HG02938 (cell line): Measurements from ENCODE around the gene CHI3L1.

Experiments
- ATAC-seq: cut with Tn5 transposase; IDR thresholded peaks from one replicate; pipeline ENCODE4 v1.9.1; 2021; ENCODE audit warnings: mild to moderate bottlenecking, moderate library complexity; ENCODE audit not compliant: unreplicated experiment

CHI3L1 gene

DNA sequence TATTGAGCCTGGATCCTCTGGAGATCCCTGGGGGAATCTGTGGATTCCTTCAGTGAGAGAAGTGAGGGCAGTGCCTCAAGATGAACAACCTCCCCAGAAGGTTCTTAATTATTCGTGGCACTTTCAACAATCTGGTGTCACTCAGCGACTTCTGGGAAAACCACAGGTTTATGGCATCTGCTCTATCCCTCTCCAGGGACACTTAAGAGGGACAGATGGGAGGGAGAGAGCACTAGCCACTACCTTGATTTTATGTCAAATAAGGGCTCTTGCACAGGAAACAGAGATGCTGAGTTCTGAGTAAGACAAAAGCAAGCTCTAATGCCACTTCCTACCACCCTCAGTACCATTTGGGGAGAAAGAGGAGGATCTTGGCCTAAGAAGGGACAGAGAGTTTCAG, 21.2 kb upstream of the CHI3L1 start:
- ATAC-seq = no peak

DNA sequence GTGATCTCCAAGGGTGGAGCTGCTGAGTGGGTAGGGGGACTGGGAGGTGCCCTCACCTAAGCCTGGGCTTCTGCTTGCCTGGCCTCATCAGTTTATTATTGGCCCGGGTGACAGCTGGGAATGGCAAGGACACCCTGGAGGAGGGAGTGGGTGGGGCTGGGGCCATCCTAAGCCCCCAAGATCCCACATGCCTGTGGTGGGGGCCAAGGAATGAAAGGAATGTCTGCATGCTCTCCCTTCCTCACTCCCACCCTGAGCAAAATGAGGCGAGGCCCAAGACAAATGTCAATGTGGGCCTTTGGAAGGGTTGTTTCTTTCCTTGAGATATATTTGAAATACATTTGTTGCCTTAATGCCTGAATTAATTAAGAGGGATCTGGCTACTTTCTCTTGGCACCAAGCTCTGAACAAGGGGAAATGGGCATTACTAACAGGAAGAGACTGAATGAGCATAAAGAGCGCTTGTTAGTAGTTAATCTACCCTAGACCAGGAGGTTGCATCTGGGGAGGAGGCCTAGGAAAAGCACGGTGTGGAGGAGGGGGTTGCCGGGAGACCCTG, 19.7 kb upstream of the CHI3L1 start:
- no peak for ATAC-seq

DNA sequence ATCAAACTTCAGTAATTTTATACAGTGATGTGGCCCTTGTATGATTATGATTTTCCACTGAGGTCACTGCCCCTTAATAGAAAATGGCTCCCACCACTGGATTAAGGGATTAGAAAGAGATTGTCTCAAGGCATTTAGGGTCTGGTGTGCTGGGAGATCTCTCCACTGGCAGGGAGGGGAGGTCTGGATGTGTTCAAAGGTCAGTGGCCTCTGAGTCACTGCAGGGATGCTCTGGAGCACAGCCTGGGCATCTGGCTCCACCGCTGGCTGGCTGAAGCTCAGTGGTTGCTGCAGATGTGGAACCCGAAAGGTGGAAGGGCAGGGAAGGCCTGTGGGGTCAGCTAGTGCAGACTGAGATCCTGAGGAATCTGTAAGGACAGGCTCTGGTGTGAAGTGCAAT, 18.3 kb upstream of the CHI3L1 start:
- no peak for ATAC-seq

GRCh38 chr1:203202431-203203245, 16.1 kb upstream of the CHI3L1 start:
- no peak for ATAC-seq

- no peak for ATAC-seq
Observed at GRCh38 chr1:203201516-203202205, 15.2 kb upstream of the CHI3L1 start.

- ATAC-seq = no peak
Observed at GRCh38 chr1:203200916-203201315, 14.4 kb upstream of the CHI3L1 start.

DNA sequence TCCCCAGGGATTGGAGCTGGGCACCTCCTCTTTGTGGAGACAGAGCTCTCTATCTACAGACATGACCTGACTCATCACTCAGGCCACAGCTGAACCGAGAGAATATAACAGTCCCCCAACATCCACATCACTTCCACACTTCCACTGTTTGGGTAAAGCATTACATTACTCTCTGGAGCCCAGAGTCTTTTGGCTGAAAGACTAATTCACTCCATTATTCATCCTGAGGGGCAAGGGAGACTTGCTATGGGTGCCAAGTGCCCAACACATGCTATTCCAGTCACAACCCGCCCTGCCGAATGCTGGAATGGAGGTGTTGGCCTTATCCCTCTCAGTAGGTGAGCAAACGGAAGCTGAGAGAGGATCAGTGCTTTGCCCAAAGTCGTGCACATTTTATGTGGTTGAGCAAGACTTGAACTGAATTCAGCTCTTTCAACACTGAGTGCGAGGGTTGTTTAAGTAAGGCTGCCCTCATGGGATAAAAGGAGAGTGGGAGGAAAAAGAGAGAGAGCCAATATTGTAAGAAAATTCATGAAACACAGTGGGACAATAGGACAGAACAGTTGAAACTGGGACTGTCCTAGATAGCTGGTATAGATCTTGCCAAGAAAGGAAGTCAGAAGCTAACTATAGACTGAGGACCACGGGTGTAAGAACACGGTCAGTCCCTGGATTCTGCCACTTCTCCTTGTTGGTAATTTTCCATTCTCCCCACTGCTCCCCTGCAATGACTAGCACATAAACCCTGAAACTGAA, 13.5 kb upstream of the CHI3L1 start:
- ATAC-seq = no peak

GRCh38 chr1:203199481-203199815, 12.9 kb upstream of the CHI3L1 start:
- no peak for ATAC-seq

DNA sequence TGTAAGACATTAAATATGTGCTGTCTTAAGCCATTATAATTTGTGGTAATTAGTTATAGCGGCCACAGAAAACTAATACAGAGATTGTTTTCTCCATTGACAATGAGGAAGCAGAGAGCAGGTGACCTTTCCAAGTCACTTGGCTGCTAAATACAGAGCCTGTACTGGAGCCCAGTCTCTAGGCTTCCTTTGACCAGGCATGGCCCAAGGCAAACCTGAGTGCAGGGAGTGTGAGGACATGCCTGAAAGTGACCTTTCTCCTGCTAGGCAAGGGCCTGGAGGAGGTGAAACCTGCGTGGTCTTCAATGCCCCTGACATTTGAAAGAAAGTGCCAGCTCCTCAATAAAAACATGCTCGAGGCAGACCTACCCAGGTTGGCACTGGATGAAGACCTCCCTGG, 12.5 kb upstream of the CHI3L1 start:
- ATAC-seq = no peak

DNA sequence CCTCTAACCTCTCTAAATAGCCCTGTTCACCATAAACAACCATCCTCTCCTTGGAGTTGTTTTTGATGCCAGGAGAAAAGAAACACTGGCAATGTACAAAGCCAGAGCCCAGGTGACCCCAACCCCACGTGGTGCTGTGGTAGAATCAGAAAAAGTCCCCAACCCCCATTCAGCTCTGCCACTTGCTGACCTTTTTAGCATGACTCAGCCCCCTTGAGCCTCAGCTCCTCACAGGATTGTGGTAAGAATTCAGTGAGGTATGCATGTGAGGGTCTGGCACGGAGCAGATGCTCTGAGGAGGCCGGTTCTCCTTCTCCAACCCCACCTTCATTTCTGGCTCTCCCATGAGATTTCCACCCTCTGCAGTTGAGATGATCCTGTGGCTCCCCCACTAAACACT, 11.1 kb upstream of the CHI3L1 start:
- ATAC-seq = no peak

DNA sequence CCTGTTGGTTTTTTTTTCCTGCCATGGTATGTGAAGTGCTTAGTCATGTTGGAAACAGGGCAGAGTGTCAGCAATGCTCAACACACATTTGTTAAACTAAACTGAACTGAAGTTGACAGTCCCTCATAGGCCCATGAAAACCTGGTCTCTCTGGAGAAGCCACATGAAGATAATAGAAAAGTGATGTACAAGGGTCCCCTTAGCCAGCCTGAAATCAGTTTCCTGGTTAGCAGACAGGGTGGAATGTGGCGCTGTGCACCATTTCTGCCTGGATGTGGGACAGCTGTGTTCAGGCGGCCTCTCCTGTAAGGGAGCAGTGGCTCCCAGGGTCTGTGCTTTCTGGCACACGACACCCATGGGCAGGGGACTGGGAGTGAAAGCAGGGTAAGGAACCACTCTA, 9.9 kb upstream of the CHI3L1 start:
- ATAC-seq = no peak

DNA sequence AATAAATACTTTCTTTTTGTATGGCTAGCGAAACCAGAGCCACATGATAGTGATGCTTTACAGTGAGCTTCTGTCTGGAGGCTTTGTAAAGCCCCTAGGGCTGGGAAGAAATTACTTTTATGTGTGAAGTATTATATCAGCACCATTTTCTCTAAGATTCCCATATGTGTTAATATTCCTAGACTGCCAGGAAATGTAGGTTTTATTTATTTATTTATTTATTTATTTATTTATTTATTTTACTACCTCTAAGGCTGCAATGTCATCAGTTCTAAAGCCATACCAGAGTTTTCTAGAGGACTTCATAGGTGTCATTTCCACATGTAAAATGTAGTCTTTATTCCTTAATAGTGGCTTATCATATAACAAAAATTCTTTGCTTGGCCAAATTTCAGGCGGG, 4.4 kb upstream of the CHI3L1 start:
- ATAC-seq = no peak

DNA sequence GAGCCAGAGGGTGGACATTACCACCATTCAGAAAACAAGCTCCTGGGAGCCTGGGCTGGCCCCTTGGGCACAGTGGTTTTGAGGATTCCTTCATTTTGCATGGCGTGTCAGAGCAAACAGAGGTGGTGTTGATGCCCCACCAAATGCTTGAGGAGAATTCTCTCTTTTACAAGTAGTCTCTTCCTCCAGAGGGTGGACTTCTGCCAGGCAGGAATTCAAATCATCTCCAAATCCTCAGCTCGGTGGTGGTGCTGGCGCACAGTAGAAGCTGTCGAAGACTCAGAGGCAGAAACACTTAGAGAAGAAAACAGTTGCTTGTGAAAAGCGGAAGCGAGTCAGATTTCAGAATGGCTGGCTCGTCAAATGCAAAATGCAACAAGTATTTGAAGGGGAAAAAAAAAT, 3.4 kb upstream of the CHI3L1 start:
- ATAC-seq = no peak

DNA sequence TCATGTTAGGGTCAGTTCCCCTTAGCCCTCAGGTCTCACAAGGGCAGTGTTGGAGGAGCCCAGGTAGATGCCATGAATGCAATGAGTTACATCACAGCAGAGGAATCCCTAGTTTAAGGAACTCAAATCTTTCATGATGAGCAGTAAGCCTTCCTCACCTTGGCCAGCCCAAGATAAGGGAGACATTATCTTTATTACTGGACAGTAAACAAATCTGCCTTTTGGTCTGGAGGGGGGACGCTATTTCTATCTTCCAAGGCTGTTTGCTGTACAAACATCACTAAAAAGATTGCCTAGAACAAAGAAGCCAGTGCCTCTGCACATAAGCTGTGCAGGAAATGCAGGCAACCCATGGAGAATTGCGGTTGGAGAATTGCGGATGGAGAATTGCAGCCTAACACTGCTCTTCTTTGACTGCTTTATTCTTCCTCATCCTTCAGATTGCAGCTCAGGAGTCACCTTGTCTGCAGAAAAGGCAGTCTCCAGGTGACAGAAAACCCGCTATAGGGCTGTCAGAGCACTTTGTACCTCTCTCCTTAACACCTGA, 2.3 kb upstream of the CHI3L1 start:
- ATAC-seq = no peak

- no peak for ATAC-seq
Observed at GRCh38 chr1:203187689-203188264, 1.3 kb upstream of the CHI3L1 start.

DNA sequence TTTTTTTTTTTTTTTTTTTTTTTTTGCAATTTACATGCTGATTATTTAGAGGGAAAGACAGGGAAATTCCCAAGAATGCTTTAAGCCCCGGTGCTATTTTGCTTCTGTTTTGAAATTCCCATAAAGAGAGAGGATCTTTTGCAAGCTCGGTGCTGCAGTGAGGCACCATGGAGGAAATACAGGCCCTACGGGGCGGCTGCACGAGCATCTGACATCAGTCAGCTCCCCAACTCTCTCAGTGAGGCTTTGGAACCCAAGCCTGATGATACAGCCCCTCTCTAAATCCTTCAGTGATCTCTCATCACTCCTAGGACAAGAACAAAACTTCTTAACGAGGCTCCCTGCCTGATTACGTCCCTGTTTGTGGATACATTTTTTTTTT, 791 bp upstream of the CHI3L1 start:
- ATAC-seq = no peak

DNA sequence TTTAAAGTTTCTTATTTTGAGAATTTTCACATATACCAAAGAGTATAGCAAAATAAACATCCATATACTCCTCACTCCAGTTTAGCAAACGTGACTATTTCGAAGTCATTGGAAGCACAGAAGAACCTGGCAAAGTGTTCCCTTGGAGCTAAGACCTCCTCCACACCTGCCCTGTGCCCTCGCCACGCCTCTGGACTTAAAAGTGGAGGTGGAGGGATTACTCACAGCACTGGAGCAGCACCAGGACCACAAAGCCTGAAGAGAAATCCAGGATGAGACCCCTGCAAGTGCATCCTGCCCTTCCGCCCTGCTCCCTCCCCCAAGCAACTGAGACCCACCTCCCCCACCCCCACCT, 436 bp downstream of the CHI3L1 start:
- no peak for ATAC-seq

GRCh38 chr1:203185585-203185984, 919 bp downstream of the CHI3L1 start:
- ATAC-seq = no peak

GRCh38 chr1:203185061-203185461, 1.4 kb downstream of the CHI3L1 start:
- no peak for ATAC-seq

DNA sequence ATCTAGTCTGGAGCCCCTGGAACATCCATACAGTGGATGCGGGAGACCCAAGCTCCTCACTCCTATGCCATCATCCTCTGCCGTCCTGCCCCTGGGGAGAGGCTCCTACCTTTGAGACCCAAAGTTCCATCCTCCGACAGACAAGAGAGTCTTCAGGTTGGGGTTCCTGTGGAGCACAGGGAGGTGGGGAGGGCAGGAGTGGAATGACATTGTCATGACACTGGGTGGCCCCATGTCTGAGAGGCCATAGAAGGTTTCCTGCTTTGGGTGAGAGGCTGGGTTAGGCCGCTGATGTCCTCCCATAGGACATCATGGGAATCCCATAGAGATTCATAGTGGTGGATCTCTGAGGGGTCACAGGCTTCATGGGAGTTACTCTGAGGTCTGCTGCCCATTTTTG, 2.0 kb downstream of the CHI3L1 start:
- ATAC-seq = no peak

DNA sequence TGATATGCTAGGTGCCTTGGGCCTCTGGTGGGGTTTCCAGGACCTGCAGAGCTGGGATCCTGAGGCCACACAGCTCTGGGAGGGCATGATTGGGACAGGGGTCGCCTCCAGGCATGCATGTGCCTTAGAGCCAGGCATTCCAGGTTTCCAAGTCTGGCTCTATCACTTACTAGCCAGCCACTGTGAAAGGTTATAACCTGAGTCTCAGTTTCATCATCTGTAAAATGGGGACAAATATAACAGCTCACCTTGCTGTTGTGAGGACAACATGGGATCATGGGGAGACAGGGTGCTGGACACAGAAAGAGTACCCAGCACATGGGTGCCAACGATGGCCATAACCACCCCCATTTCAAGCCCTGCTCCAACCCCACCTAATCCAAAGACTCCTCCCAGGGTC, 2.7 kb downstream of the CHI3L1 start:
- ATAC-seq = no peak
